HG02973 (cell line): ENCODE data around the gene RPP25.

Source experiments
- ATAC-seq: cut with Tn5 transposase; IDR thresholded peaks from one replicate; pipeline ENCODE4 v1.9.1; 2021; ENCODE audit warnings: moderate library complexity; ENCODE audit not compliant: unreplicated experiment

RPP25 gene, protein sequence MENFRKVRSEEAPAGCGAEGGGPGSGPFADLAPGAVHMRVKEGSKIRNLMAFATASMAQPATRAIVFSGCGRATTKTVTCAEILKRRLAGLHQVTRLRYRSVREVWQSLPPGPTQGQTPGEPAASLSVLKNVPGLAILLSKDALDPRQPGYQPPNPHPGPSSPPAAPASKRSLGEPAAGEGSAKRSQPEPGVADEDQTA

DNA sequence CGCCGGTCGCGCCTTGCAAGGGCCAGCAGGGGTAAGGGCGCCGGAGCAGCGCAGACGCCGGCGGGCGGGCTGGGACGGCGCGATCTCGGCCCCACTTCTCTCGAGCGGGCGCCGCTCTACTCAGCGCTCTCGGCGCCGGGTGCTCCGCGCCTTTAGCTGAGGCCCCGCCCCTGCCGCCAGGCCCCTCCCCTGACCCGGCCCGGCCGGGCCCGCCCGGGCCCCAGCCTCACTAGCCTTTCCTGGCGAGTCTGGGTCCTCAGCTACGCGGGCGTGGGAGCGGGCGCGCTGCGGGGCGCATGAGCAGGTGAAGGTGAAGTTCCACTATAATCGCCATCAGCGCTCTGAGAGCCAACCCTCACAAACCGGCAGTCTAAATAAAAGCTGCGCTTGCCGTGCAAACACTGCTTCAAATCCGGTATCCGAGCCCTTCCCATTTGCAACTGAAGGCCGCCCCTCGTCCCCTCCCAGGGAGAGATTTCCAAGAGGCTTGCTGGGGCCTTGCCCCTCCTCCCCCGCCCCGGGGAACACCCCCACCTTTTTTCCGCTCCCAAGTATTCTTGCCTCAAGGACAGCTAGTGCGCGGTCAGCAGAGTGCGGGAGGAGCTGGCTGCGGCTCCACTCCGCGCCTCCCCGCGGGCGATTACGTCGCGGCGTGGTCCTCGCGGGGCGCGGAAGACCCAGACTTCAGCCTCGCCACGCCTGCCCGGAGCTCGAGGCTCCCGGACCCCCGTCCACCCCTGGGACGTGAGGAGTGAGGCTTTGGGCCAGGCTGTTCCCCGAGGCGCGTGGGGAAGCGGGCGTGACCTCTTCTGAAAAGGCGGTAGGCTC, at the start of gene RPP25:
RPP25 (minus strand) TSS at position 125 of the 828 bp plus-strand sequence. CDS start 189 bp downstream, outside the sequence.
- peak; percentile 66 for ATAC-seq

GRCh38 chr15:75002398-75002797, 45.8 kb upstream of the RPP25 start:
- no peak for ATAC-seq

DNA sequence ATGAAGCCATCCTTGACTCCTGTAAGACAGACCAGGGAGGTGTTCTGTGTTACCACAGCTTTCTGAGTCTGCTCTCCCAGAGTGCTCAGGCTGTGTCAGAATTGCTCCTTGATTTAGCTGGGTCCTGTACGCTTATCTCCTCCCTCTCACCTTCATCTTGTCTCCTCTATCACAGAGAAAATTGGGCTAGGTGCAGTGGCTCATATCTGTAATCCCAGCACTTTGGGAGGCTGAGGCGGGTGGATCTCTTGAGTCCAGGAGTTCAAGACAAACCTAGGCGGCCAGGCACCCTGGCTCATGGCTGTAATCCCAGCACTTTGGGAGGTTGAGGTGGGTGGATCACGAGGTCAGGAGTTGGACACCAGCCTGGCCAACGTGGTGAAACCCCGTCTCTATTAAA, 44.7 kb upstream of the RPP25 start:
- no peak for ATAC-seq

DNA sequence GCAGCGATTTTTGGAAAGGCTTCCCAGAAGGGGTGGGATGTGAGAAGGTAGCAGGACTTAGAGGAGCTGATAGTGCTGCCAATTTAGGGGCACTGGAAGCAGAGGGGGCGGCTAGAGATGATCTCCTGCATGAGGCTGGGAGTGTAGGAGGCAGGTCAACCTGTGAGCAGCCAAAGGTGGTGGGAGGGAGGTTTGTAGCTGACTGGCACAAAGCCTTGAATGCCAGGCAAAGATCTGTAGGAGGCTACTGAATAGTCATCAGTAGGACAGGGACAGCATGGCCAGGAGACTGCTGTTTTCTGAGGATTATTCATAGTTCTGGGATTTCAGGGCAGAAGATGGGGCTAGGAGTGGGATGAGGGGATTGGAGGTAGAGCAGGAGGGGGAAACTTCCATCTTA, 41.0 kb upstream of the RPP25 start:
- ATAC-seq, result no peak

GRCh38 chr15:74997141-74997540, 40.6 kb upstream of the RPP25 start:
- no peak for ATAC-seq

DNA sequence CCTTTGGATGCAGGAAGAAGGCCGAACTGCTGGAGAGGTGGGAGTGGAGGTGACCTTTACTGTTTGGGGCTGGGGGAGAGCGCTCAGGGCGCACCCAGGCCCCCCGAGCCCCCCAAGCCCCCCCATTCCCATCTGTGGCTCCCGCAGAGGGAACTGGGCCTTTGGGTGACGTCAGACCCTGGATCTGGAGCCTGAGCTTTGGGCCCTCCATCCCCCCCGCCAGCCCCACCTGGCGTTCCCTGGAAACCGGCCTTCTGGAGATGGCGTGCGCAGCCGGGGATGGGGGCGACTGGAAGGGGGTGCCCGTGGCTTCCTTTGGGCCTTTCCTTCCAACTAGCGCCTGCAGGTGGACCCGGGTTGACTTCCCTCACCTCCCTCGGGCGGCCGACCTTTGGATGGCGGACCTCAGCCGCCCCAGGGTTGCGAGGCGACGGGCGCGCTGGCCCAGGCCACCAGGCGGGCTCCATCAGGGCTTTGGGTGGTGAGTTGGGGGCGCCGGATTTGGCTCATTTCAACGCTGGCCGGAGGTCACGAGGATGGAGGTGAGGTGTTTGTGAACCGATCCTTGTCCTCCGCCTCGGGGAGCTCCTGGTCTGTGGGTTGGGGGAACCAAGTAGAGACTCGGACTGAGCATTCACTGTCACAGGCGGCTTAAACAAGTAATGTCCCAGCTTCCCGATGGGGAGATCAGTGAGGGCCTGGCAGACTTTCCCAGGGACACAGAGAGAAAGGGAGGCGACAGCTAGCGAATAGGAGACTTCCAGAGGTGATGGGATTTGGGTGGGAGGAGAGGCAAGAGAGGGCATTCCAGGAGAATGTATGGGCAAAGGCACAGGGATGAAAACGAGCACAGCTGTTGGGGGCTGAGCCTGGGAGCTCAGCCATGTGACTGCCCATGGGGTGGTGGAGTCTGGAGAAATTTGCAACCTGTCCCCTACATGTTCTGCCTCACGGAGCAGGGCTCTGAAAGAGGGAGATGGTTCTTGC, 39.5 kb upstream of the RPP25 start:
- no peak for ATAC-seq

- no peak for ATAC-seq
These were observed 38.7 kb upstream of the RPP25 start, which contains the start of gene SCAMP5 for GRCh38 chr15:74995182-74995778. TSS of gene SCAMP5 (plus strand) at chr15:74995563. CDS start at chr15:75011840, 16,277 bp downstream.

- no peak for ATAC-seq
These were observed 38.1 kb upstream of the RPP25 start for GRCh38 chr15:74994685-74995084.

GRCh38 chr15:74994236-74994635, 37.7 kb upstream of the RPP25 start:
- no peak for ATAC-seq

- no peak for ATAC-seq
These were observed 36.0 kb upstream of the RPP25 start for GRCh38 chr15:74992619-74993018.

DNA sequence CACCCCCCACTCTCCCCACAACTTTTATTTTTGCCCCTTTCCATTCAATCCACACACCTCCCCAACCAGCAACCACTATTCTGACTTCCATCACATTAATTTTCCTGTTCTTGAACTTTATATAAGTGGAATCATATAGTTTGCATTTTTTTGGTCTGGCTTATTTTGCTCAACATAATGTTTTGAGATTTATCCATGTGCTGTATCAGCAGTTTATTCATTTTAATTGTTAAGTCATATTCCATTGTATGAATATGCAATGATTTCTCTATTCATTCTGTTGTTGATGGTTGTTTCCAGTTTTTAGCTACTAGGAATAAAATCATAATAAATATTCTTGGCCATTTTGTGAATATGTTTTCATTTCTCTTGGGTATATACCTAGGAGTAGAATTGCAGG, 33.0 kb upstream of the RPP25 start:
- no peak for ATAC-seq

- no peak for ATAC-seq
These were observed 31.6 kb upstream of the RPP25 start for GRCh38 chr15:74988007-74988800.

GRCh38 chr15:74983725-74984231, 27.2 kb upstream of the RPP25 start:
- ATAC-seq, result no peak

GRCh38 chr15:74982183-74982582, 25.6 kb upstream of the RPP25 start:
- no peak for ATAC-seq

DNA sequence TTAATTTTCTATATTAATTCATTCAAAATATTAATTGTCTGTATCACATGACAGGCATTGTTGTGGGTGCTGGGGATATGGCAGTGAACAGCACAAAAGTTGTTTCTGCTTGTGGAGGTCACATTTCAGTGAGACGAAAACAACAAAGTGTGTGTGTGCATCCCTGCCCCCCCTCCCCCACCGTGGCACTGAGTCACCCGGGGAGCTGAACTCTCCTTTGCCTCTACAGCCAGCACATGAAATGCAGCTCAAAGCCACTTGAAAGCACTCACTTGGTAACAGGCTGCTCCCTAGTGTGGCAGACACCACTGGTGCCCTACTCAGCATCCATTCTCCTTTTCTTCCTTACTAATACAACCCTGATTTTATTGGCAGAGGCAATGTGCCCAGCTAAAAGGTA, 21.9 kb upstream of the RPP25 start:
- ATAC-seq, result no peak

- ATAC-seq, result no peak
These were observed 21.5 kb upstream of the RPP25 start for GRCh38 chr15:74978077-74978476.

- ATAC-seq, result no peak
These were observed 21.0 kb upstream of the RPP25 start for GRCh38 chr15:74977599-74977998.

- no peak for ATAC-seq
These were observed 19.6 kb upstream of the RPP25 start for GRCh38 chr15:74976159-74976558.

DNA sequence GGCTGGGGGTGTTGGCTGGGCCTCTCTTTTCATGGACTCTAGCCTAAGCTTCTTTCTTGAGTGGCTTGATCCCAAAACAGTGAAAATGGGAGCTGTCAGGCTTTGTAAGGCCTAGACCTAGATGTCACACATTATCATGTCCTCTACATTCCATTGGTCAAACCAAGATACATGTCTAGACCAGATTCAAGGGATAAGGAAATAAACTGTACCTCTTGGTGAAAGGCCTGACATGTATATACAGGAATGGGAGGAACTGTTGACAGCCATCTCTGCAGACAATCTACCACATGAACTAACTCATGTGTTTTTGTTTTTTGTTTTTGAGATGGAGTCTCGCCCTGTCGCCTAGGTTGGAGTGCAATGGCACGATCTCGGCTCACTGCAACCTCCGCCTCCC, 11.1 kb upstream of the RPP25 start:
- no peak for ATAC-seq

GRCh38 chr15:74964794-74965193, 8.2 kb upstream of the RPP25 start:
- ATAC-seq, result no peak
